ENCODE data around the gene DDX10.

DNA sequence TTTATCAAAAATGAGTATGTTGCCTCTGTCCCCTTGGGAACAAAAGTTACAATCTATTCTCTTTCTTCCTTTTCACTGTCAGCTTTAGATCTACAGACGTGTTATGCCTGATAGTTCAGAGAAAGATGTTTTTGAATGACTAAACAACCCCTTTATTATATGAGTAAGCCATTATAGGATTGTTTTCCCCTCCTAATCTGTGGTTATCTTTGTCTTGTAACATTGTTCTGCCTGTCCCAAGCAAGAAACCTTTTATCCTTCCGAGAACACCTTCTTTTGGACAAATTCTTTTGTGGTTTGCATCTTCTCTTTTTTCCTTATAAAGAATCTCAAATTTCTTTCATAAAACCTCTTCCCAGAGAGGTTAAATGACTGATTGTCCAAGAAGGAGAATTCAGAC lies 208.4 kb downstream of the DDX10 start:
- TF ChIP-seq CTCF (conservative IDR thresholded peaks at IDR 0.05; ENCODE audit: low read depth, low read length) (no peak), EZH2 (IDR thresholded peaks at IDR 0.05; ENCODE audit: borderline replicate concordance, low read depth, low read length, poor library complexity, severe bottlenecking) (no peak)

All from A673 (cell line).